Measurements from ENCODE around the gene KRTAP19-8.

The KRTAP19-8 gene, protein sequence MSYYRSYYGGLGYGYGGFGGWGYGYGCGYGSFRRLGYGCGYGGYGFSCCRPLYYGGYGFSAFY

DNA sequence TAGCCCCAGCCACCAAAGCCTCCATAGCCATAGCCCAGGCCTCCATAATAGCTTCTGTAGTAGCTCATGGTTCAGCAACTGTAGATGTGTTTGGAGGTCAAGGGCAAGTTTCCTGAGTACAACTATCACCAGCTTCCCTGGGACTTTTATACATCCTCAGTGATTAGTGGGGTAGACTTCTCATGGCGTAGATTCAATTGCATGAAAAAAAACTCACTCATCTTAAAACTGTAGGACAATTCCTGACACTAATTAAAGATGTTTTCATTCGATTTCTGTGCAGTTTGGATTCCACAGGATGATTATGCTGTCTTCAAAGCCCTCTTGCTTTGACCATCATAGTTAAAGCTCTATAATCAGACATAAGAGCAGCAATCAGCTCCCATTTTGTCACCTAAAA, at the start of gene KRTAP19-8:
TSS of gene KRTAP19-8 (minus strand) at position 101 of the 400 bp plus-strand sequence. CDS start at position 68, 33 bp downstream.
- DNase-seq = no peak

DNA sequence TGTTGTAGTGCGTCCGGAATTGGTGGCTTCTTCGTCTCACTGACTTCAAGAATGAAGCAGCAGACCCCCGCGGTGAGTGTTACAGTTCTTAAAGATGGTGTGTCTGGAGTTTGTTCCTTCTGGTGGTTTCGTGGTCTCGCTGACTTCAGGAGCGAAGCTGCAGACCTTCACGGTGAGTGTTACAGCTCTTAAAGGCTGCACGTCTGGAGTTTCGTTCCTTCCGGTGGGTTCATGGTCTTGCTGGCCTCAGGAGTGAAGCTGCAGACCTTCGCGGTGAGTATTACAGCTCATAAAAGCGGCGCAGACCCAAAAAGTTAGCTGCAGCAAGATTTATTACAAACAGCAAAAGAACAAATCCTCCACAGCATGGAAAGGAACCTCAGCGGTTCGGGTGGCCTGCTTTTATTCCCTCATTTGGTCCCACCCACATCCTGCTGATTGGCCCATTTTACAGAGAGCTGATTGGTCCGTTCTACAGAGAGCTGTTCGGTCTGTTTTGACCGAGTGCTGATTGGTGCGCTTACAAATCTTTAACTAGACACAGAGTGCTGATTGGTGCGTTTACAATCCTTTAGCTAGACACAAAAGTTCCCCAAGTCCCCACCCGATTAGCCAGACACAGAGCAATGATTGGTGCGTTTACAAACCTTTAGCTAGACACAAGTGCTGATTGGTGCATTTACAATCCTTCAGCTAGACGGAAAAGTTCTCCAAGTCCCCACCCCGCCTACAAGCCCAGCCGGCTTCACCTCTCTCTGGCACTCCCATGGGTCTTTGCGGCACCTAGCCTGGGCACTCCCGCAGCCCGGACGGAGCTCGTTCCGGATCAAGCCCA, 49.6 kb upstream of the KRTAP19-8 start:
- no peak for DNase-seq

DNA sequence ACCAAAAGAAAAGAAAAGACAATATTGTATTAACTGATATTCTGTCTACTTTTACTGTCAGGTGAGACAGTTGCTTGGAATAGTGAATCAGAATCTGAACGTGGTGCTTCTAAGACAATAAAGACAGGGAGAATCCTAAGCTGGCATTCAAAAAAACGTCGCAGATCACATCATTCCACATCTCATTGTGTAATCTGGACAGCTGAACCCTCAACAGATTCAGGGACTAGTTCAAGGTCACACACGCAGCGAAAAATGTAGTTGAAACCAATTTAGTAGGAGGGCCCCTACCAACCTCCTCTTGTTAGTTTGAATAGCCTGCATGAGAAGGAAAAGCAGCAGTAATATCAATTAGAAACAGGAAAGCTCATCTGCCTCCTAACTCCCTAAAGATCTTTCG, 46.4 kb upstream of the KRTAP19-8 start:
- DNase-seq = no peak

DNA sequence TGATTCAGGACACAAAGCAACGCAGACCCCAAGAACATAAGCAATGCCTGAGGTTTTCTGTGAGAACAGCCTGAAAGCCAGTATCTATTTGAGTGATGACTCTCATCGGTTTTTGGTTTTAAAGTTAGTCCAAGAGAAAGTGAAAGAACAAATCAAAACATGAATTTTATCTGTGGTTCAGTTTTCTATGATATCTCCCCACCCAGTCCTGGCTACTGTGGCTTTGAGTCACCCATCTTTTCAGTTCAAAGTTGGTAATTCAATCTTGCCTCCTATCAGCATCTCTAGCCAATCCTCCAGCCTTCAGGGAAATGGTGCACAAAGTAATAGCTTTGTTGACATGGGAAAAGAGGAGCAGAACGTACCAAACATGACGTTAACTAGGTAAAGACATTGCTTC, 40.5 kb upstream of the KRTAP19-8 start:
- DNase-seq = no peak

DNA sequence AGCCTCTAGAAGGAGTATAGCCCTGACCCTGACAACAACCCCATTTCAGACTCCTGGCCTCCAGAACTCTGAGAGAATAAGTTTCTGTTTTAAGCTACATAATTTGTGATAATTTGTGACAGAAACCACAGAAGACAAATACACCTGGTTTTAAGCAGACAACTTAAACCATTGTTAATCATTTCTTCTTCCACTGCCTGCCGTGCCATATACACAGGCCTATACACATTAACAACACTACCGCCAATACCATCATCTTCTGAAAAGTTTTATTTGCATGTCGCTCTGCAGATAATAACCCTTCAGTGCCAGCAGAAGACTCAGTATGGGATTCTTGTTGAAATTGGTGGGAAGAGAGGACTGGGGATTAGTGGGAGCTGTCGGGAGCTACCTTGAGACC, 39.9 kb upstream of the KRTAP19-8 start:
- no peak for DNase-seq

DNA sequence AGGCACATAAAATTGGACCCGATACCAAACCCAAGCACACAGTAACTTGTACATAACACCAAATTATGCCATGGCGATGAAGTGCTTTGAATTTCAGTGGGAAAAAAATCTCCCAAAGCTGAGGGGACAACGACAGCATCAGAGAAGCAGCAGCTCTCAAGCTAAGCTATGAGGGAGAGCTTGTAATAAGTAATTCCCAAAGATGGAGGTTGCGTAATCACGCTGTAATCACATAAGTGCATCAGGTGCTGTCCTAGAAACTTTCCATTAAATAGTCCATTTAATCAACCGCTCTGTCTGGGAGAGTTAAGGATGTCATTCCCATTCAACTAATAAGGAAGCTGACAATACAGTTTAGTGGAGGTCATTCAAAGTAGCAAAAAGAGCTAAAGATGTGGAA, 37.6 kb upstream of the KRTAP19-8 start:
- no peak for DNase-seq

DNA sequence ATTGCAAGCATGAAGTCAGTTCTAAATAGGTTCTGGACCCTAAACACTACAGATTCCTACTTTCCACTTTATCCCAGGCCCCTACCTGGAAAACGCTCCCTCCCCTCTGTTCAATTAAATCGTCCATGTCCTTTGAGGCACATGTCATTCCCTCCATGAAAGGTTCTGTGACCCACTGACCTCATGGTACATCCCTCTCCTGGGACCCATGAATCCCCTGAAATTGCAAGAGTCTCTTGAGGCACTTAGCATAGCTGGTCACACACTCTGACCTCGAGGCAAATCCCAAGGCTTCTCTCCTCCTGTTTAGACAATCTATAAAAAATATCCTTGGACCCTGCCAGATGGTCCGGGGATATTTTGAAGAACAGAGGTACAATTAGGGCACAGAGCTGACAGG, 34.3 kb upstream of the KRTAP19-8 start:
- no peak for DNase-seq

DNA sequence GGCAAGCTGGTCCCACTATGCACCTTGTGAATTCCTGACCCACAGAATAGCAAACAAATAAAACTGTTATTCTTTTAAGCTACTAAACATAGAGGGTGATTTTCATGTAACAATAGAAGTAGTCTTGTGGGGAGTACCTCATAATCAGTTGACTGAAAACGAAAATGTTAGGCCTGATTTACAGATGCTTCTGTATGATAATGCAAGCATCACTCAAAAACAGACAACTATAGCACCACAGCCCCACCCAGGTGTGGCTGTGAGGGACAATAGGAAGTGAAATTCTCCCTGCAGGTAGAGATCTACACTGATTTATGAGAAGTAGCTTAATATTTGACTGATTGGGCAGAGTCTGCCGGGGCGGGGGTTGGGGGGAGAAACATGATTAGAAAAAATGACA, 26.5 kb upstream of the KRTAP19-8 start:
- DNase-seq = no peak

DNA sequence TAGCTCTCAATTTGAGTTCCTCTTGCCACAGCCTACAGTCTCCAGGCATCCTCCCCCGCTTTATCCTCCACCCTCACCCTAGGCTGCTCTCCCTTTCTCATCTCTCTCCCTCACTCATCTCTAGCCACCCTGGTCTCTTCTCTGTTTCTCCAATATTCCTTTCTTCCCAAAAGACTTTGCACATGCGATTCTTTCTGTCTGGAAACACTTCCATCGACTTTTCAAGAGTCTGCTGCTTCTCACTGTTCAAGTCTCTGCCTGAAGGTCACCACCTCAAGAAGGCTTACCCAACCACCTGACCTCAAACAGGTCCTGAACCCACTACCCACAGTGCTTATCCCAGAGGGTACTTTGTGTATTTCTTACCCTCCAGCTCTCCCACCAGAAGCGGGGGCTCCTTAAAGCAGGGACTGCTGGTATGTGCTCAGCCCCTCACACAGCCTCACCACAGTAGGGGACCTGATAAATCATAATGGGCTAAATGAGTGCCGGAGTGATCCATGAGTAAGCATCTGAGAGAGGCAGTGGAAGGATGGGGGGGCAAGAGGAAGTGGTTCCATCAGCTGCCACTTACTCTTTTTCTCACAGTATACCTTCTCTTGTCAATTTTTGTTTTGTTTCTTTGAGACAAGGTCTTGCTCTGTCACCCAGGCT, 14.3 kb upstream of the KRTAP19-8 start:
- DNase-seq = no peak

DNA sequence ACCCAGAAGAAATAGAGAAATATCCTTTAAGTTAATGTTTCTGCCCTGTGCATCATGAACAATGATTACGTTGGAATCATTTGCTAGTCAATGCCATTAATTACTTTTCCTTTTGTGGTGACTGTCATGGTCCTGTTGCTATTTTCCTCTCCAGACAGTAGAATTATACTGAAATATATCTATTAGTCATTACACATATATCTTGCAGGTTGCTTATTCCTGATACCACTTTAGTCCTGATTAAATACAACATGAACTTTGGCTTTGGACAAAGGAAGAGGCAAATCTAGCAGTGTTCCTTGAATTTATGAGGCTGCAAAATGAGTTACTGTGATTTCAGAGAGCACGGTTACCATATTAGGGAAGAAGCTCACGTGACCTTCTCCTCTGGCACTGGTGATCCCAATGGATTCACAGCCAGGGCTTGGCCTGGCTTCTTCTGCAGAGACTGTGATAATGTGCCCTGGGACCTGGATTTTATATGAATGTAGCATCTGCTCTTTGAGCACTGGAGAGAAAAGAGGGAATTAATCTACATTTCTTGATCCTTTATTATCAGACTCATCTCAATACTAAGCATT, 12.4 kb upstream of the KRTAP19-8 start:
- DNase-seq = no peak

DNA sequence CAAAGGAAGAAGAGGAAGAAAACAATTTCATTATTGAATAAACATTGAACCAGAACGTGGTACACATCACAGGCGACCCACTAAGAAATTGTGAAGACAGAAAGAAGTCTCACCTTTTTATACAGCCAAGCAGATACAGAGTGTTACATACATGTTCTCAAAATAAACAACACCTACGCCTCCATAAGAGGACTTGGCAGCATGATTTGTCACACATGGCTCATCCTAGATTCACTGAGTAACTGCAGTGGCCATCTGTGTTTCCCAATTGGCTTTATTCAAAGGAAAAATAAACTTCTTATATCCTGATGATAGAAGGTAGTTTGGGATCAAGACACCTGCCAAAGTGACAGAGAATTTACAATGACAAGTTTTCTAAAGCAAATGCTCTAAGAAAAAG, 7.6 kb upstream of the KRTAP19-8 start:
- no peak for DNase-seq

DNA sequence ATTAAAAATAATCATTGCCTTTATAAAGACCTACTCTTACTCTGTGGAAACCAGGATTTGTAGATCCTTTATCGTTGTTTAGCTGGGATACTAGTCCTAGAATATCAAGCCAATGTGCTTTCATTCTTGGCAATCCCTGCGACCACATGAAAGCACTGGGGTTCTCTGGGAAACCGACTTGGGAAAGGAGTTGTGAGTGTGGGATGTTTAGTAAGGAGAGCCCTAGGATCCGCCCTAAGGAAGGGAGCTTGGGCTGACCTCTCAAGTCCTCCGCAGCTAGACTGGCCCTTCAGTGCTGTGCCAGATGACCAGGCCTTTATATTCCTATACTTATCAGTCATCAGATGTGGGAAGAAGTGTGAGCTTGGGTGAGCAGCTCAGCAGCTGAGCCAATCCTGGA, 5.2 kb upstream of the KRTAP19-8 start:
- DNase-seq = no peak

DNA sequence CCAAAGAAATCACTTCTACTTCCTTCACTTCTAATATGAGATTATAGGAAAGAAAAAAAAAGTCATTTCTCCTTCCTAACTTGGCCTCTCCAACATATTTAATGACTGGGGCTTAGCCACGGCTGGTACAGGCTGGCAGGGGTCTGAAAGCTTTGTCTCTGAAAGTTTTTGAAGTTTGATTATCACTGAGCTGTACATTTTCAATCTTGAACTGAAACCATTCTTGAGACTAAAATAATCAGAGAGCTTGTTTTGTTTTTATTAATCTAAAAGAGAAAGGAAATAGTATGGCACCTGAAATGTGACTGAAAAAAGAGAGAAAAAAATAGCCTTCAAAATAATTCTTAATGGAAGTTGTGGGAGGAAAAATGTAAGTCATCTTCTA, 3.8 kb upstream of the KRTAP19-8 start:
- DNase-seq = no peak

DNA sequence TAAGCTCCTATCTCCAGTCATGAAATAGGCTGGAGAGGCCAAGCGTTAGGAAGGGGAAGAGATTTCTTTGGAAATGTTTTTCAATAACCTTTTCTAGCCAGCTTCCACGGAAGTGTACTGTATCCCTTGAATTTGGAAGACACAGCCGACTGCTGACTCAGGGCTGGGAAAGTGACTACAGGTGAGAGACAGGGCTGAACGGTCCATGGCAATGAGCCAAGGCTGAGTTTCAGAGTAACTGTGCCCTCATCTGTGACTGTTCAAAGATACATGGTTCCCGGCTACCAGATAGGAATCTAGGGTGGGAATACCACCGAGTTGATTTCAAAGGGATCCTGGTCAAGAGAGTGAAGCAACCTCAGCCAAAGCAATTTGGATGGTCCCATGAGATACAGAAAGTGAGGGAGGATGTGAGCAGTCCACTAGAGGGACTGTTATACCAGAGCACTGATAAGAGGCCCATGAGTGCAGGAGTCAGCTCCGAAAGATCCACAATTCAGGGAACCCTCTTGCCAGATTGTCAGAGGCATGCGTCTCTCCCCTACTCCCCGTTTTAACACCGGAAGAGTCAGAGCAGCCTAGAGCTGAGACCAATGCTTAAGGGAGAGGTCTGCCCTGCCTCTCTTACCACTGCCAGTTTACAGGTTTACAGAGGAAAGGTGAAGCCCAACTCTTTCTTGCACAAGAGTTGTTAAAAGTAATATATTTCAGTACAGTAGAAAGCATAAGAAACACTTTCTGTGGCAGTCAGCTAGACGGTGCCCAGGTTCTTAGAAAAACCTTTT, 3.2 kb upstream of the KRTAP19-8 start:
- DNase-seq = no peak

DNA sequence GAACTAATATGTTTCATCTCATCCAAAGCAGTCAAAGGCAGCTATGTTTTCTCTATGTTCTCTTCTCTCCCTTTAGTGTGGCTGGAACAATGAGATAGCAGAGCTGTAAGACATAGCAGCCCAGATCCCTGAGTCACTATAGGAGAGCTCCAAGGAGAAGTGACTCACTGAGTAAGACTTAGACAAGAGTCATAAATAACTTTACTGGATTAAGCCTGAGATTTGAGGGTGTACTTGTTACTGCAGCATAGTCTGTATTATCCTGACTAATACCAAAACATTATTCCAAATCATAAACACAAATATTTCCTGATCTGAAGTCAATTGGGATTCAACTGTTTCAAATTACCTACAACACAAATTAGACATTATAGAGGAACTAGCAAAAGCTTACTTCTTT, 3.9 kb downstream of the KRTAP19-8 start:
- no peak for DNase-seq

DNA sequence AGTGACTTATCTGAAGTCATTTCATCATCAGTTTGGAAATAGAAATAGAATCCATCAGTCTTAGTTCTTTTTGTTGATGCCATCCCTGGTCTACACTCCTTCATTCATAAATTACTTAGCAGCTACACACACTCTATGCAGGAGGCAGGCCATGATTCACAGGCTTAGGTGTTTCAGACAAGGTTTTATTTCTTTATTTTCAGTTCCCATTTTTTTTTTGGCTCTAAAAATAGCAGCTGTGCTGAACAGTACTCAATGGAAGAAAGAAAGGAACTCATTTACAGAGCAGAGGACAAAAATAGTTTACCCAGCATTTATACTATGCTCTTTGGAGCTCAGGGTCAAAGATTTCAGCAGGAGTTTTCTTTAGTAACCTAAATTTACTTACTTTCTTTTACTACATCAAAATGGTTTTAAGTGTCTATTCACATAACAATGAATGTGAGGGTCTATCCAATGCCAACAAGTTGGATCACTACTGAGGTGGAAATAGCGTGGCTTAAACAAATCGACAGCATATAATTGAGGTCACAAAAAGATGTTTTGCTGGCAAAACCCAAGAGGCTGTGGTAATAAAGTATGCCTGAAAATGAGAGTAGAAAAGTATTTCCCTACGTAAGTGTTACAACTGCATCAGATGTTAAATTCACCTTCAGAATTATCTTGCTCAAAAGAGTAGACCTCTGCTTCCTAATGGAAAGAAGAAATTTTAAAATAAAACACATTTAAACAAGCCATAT, 7.7 kb downstream of the KRTAP19-8 start:
- no peak for DNase-seq

DNA sequence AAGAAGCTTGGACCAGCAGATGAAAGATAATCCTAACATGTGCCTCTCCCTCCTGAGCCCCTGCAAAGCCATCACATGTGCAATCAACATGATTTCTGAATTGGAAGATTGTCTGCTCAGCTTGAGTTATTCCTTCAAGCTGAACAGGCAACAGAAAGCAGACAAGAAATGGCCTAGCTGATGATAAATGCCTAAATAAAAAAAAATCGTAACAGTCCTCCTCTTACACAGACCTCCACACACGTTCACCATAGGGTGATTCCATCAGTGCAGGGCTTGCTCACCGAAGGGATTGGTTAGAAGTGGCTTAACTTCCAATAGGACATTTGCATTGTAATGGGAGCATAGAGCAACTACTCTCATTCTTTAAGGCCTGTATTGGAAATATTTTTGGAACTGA, 14.6 kb downstream of the KRTAP19-8 start:
- no peak for DNase-seq

DNA sequence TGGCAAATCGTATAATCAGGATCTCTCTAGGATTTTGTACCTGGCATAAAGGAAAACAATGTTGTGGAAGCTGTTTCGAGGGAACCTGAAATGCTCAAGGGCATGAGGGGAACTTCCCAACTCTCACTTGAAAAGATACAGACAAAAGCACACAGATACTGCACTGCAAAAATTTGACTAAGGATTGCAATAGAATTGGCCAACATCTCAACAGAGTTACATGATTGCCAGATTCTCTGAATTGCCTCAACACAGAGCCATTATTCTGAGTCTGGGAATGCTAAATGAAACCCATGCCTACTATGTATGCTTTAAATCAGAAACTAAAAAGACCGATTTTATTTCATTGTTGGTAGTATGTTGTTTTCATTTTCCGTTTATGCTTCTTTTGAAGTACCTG, 16.0 kb downstream of the KRTAP19-8 start:
- DNase-seq = peak; percentile 13

DNA sequence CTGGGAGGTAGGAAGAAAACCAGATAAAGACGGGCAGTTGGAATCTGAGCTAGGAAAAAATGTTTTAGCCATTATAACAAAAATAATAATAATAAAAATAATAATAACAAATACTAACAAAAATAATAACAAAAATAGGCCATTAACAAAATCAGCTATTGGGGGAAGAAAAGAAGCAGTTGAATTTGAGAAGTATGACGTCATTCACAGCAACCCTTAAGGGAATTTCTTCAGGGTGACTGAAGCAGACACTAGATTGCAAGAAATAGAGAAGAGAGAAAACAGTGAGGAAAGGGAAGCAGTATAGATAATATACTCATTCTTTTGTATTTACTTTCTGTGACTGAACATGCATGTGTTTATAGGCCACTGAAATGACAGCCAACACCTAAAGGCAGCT, 20.0 kb downstream of the KRTAP19-8 start:
- no peak for DNase-seq

DNA sequence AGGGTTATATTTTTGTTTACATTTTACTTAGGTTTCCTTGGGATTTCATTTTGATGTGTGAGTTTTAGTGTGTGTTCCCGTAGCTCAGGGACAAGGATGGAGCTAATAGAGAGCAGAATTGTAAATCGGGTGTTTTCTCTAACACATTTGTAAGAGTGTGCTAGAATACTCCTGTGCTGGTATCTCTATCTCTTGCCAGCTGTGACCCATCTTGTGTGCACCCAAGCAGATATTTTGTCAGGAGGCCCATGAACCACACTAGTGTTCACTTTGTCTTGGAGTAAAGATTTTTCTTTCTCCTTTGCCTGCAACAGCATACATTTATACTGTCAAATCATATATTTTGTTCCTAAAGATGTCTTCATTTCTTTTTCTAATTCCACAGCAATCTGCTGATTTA, 23.4 kb downstream of the KRTAP19-8 start:
- DNase-seq = no peak

DNA sequence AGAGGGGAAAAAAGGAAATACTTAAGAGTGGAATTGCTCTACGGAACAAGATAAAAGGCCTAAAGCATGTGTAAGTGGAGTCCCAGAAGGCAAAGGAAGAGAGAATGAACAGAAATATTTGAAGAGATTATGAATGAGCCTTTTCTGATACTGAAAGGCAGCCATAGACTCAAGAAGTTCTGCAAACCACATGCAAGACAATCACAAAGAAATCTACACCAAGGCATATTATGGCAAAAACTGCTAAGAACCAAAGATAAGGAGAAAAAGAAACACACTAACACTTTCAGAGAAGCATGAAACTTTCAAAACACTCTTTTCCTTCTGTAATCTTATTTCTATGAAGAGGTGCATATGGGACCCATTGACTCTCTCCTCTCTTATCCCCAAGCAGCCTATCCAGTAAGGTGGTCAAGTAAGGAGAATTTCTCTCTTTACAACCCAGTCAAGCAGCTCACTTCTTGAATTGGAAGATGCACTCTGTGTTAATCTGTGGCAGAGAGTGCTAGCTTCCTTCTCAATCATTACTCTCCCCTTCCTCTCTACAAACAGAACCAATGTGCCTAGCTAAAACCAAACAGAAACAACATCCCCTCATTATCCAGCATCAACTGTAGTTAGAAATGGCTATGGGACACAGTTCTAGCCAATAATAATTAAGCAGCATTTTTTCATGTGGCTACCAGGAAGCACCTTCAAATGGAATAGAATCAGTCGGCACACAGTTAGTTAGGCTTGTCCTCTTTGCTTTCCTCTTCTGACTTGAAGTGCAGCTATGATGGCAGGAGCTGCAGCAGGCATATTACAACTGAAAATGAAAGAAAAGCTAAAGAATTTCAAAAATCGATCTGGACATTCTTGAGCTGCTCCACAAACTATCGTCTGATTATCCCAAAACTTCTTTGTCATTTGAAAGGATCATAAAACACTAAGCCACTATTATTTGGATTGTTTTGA, 25.9 kb downstream of the KRTAP19-8 start:
- DNase-seq = no peak
